HG02852 (cell line): ENCODE measurements around the gene RARRES1.

Source experiments
- ATAC-seq: cut with Tn5 transposase; IDR thresholded peaks from one replicate; pipeline ENCODE4 v1.9.1; 2021; ENCODE audit warnings: mild to moderate bottlenecking, moderate library complexity; ENCODE audit not compliant: unreplicated experiment

RARRES1 gene

DNA sequence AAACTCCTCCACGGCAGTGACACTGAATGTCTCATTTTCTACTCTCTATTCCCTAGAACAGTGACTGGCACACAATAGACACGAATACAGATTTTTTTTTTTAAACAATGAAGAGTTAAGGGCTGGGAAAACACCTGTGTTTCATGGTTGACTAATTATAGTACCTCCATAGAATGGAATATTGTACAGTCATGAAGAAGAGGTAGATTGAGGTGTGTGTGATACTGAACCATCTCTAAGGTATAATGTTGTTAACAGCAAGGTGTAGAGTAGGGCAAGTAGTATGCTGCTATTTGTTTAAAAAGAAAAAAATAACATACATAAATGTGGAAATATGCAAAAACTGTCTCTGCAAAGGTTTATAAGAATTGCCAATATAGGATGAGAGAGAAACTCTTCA lies 5.2 kb upstream of the RARRES1 start:
- ATAC-seq = no peak

DNA sequence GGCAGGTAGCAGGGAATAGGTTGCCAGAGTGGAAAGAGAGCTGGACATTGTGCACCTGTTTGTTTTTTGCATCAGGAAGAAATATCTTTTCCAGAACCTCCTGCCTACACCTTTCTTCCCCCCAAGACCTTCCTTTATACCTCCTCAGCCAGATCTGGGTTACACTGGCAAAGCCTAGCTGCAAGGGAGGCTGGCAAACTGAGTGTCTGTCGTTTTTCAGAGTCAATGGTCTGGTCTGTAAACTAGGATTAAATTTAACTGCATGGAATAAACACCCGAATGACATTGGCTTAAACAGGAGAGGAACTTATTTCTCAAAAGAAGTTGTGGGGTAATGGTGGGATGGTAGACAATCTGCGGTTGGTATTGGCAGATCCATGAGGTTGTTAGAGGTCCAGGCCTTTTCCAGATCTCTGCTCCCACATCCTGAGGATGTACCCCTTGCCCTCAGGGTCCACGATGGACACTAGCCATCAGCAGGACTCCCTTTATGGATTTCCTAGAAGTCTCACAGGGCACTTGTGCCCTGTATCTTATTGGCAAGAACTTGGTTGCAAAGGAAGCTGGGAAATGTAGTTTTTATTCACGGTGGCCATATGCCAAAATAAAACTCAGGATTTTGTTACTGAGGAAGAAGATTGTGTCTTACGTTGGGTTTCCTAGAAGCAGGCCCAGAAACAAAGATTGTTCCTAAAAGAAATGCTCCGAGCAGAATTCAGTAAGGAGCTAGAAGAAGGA lies 3.2 kb upstream of the RARRES1 start:
- no peak for ATAC-seq

DNA sequence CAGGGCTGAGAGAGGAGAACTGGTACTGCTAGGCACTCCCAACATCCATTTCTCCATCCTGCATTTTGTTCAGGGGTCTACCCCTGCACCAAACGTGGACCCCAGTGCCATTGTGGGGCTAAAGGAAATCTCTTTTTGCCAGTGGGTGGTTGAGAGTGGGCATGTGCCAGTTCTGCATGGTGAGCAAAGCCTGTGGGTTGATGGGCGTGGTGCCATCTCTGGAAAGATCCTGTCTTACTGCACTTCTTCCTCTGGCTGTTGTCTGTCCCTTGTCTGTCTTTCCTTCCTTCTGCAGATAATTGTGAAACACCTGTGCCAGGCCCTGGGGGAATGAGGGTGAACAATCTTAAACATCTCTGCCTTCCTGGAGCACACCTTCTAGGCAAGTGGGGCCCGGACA lies 1.4 kb upstream of the RARRES1 start:
- no peak for ATAC-seq

DNA sequence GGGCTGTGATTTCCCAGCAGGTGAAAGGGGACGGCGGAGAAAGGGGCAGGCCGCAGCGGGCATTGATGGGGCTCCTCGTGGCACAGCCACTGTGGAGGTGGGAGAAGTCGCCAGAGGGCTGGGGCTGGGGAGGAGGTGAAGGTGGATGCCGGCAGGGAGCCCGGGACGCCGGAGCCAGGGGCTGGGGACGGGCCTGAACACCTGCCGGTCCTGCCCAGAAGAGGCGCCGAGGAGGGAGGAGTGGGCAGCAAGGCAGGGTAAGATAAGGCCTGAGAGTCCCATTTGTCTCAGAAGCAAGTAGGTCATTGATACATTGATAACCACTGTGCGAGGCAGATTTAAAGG lies 571 bp upstream of the RARRES1 start:
- ATAC-seq = no peak

DNA sequence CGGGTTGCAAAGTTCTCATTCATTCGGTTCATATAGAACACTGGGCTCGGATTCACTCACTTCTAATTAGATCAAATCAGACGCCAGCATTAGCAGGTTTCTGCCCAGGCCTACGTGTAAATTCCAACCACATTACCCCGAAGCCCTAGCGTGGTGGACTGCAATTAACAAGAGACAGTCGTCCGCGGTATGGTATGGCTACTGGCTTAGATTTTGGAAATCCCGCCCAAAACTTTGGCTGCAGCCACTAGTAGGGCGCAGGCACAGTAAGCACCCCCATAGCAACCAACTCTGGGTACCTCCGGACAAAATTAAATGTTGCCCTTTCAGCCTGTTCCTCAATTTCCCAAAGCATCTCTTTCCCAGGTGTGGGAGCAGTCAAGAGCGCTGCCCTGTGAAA lies 771 bp downstream of the RARRES1 start:
- no peak for ATAC-seq

DNA sequence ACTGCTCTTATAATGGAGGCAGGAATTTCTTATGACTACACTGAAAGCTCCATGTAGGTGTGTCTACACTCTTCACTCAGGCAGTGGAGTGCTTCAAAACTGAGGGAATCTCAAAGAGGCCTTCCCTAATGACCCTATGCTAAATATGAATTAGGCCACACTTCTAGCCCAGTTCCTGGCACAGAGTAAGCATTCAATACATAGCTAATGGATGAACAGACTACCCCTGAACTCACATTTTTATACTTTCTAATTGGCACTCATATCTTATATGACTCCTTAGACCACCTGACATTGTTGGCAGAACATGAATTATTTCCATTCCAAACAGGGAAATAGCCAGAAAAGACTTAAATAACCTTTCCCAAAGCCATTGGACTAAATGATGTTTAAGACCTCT lies 3.4 kb downstream of the RARRES1 start:
- ATAC-seq = no peak

DNA sequence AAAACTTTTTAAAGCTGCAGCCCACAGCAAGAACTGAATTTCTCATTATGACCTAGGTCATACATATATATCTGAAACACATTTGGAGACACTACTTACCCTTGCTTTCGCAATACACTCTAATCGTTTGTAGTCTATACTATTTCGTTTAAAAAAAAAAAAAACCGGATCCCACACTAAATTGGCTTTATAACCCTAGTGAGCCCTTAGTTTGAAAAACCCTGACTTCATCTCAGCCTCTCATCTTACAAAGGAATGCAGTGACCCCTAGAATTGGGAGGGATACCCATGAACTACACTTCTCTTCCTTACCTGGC lies 4.2 kb downstream of the RARRES1 start:
- ATAC-seq = no peak

DNA sequence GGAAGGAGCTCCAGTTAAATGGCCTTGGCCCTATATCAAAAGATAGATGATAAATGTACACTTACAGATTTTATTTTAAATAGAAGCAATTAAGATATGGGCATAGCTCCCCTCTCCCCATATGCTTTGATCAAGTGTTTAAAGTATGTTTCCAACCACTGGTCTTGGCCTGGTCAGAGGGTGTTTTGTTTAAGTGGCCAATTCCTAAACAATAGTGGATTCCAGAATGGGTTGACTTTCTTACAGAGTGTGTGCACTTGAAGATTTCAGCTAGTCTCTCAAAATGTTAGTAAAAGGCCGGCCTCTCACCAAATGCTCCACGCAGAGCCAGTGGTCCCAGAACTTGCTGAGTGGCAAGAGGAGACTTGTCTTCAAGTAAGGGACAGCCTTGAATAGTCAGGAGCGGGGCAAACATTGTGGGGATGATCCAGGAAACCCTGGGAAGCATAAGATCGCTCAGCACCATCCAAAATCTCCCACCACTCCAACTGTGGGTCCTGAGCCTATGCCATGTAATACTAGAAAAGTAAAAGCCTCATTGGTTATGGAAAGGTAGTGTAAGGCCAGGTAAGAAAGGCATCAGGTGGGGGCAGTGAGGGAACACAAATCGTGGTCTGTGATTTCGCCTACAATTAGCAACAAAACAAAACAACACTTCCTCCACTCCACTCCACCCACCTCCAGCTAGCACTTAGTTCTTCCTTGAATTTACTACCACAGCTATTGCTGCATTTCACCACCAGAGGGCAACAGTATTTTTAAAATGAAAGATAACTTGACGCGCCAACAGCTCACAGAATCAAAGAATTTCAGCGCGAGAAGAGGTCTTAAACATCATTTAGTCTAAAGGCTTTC lies 4.8 kb downstream of the RARRES1 start:
- peak; percentile 57 for ATAC-seq

DNA sequence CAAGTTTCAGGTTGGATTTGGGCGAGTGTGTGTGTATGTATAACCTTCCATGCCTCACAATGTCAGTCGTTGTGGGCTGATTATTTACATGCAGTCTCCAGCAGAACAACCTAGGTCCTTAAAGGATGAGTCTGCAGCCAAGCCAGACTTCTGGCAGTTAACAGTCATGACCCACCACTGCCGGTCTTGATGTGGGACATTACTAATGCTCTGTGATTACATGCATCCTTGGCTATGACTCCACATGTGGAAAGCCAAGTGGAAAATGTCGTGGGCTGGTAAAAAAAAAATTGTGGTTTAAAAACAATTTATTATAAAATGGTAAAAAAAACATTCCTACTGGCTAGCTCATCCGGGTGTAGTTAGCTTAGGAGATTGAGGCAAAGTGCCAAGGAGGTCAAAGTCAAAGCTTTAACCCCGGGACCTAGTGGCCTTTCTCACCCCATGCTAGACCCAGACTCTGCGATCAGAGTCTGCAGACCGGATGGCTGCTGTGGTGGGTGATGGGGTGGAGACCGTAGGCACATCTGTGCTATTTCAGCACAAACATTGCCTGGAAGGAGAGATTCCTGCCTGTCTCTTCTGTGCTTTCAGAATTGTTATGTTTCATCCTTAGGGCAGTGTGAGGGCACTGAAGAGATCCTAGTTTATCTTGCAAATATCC lies 6.8 kb downstream of the RARRES1 start:
- ATAC-seq = no peak

DNA sequence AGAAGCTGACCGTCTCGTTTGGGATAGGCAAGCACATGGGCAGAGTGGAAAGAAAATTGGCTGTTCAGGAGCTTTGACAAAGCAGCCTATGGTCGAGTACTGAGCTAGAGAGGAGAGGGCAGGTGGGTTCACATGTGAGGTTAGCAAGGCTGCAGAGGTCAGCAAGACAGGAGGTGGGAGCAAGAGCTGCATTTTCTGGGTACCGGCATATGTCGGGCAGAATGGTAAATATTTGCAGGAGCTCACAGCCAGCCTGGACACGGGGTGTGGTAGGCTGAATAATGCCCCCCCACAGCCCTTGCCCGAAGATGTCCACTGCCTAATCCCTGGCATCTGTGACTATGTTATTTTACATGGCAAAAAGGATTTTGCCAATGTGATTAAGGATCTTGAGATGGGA lies 8.3 kb downstream of the RARRES1 start:
- no peak for ATAC-seq

DNA sequence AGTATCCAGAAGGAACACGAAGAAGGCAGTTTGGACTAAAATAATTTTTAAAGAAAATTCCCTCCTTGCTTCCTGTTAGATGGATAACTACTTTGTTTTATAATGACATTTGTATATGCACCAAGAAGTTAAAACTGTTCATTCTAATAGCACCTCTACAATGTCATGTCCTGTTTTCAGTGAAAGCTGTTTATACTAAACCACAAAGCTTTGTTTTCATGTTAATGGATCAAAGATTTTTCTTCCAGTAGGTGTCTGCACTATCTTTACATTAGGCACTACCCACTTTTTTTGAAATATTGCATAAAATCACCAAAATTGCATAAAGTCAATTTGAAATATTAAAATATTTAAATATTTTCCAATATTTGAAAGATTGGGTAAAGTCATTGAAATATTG lies 10.1 kb downstream of the RARRES1 start:
- ATAC-seq = no peak

DNA sequence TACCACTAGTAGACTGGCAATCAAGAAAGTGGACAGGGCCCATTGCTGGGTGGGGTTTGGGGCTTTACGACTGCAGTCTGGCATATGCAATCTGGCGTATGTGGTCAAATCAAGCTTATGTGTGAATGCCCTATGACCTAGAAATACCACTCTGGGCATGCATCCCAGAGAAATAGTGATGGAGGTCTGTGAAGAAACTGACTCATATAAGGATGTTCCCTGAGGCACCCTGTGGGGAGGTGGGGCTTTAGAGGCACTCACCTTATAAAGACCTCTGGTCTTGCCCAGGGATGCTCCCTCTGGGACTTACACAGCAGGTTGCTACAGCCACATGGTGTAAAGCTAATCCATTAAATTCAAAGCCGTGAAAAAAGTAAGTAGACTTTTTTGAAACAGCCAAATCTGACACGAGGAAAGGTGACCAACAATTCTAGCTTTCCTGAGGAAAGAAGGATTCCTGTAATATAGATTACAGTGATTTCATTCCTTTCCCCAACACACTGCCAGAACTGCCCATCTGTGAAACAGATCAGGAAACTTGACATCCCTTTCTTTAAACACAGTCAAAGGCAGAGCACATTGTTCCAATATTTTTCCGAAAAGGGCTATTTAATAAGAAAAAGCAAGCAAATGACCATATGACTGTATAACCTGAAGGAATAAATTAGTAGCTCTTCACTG lies 13.6 kb downstream of the RARRES1 start:
- ATAC-seq = no peak

DNA sequence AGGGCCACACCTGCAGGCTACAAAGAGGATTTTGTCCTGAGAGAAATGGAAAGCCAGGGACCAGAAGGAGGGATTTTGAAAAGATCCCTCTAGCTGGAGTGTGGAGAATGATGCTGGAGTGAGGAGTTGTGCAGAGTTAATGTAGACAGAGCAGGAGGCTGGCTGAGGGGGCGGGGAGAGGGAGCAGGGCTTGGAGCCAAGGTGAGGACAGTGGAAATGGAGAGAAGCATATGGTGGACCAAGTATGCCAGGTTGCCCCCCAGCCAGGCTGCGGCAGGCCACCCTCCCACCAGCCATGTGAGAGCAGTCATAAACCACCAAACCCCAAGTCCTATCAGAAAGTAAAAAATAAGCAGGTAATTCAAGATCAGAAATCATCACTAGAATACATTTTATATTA lies 14.7 kb downstream of the RARRES1 start:
- no peak for ATAC-seq

DNA sequence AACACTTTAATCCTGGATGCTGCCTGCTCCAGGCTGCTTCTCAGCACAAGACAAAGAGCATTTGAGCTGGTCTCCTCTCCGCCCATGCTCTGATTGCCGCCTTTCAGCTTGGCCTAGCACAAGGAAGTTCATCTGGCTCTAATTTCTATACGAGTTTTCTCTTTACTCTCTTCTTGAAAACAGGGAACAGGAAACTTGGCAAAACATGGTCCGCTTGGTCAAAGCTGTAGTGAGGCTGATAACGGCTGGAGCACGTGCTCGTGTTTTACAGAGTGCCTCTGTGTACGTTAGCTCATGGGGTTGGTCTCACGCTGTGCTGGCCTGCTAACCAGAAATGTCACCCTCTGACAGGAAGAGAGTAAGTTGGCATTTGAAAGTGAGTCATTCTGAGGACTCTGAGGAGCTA lies 19.2 kb downstream of the RARRES1 start:
- ATAC-seq = no peak

DNA sequence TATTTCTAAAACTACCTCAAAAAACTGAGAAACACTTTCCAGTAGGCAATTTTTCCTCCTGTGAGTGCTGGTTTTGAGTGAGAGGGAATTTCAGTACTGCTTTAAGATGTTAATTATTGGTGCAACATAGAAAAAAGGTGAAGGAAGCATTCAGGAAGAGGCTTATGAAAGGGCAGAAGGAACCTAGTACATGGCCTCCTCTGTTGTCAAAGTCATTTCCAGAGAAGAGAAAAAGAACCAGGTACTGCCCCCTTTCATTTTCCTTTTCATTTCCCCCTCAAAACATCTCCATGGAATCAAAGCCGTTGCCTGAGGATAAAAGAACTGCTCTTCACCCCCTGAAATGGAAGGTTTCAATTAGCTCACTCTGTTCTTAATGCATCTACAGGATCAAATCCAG lies 19.8 kb downstream of the RARRES1 start:
- peak; percentile 38 for ATAC-seq

DNA sequence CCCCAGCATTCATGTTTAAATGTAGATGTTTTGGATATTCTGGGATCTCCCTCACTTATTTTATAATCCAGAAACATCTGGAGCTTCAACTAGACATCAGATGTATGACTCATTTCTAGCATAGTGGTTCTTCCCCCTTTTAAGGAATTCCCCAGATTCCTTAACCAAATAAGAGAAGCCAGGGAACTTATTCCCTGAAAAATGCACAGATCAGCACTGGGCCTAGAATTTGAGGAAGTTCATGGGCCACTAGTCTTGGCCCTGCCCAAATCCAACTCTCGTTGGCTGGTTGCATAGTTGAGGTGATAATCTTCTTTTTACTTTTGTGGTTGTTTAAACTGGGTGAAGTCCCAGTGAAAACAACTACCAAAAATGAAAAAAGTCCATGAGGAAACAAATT lies 20.4 kb downstream of the RARRES1 start:
- no peak for ATAC-seq

DNA sequence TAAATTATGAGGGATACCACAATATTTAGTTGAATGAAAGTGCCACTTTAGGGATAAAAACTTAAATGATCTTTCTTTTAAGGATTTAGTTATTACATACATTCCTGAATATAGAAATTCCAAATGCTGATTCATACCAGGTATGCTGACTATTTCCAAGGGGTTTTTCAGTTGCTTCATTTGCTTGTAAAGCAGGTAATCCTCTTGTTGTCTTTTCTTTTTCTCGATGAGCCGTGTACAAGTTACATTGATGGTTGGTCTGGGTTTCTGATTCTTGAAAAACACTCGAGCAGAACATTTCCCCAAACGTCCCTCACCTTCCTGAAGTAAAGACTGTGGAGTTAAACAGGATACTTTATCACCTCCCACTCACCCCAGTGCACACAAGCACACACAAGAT lies 21.7 kb downstream of the RARRES1 start:
- no peak for ATAC-seq

DNA sequence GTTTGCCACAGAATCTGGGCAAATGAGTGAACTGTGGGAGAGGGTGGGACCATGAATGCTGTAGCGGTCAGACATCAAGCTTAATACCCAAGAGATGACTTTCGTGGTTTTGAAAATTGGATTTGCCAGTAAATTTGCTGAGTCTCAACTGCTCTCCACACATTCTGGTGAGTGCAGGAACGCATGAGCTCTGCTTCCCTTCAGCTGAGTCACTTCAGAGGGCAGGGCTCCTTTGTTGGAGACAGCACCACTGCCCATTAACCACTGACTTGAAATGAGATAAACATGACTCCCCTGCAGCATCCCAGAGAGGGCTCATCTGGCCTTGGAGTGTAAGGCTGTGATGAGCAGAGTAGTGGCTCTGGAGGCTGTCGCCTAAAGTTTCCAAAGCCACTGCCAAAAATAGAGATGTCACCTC lies 22.6 kb downstream of the RARRES1 start:
- ATAC-seq = no peak

DNA sequence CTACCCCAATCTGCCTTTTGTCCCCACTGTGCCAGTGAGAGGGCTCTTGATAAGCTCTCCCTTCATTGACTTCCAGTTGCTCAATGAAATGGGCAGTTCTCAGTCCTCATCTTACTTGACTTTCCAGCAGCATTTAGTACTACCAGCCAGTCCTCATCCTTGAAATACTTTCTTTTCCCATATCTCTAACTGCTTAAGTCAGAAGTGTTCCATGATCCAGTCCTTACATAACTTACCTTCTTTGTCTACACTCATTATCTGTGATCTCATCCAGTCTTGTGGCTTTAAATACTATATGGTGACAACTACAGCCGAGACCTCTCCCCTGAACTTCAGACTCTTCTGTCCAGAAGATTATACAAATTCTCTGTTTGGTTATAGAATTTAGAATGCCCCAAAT lies 28.7 kb downstream of the RARRES1 start:
- no peak for ATAC-seq

DNA sequence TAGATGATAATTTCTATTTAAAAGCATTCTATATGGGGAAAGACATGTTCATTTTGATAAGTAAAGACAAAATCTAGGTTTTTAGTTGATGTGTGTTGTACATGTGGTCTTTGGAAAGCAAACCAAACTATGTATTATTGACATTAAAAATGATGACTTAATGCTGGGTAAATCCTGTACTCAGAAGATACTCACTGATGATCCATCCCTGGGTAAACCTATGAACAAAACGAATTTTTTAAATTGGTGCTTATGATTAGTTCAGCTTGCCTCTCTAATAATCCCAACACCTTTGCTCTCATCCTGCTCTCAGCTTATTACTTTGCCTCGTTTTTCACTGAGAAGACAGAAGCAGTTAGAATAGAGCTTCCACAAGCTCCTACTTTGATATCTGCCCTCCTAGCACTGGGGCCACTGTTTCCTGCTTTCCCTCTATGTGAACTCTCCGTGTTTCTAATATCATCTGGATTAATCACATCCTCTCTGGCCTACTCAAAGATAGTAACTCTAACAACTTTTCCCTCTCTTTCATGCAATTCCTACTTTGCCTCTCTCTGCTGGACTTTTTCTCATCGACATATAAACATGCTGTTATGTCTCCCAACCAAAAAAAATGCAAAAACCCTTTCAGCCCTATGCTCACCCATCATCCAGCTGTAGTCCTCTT lies 29.3 kb downstream of the RARRES1 start:
- ATAC-seq = no peak

DNA sequence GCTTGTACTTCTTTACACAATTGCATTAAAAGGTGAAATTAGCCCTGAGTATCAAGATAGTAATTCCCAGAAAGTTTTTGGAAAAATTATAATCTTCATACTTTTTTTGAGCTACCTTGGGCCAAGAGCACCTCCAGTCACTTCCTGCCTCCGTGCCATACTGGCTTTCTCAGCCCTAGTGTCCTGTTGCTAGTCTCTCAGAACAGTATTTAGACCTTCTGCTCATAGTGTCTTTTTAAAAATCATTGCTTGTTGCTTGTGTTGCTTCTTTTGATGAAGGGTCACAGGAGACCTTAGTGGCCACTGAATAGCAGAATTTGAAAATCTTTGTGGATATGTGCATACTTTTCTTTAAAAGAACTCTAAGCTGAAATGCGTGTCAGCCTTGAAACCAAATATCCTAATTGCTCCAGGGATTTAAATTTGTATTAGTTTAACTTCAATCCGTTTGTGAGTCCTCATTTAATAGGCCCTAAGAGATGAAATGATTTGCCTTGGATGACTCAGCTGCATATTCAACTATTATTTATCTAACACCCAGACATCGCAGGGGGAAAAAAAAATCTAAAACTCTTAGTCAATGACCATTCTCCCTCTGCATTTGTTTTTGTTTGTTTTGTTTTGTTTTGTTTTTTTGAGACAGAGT lies 30.7 kb downstream of the RARRES1 start:
- no peak for ATAC-seq
